Measurements from ENCODE around the gene SLC30A10.

DNA sequence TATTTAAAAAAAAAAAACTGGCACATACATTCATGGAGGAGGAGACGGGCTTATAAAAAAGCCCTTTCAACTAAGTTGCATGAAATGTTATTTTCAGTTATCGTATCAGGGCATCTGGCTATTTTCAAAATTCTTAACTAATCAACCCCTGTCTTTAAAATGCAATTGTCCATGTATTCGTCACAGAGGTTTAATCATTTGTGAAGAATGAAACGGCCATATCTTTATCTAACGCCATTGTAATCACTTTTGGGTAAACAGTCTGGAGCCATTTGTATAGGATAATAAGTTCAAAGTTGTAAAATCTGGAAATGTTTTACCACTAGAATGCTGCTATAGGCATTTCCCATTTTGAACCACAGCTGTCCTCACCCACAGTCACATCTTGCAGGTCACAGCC is 30.4 kb downstream of the SLC30A10 start:
- TF ChIP-seq CTCF (IDR thresholded peaks at IDR 0.05) (no peak), REST (IDR thresholded peaks at IDR 0.05; ENCODE audit: insufficient read depth in 1 of 2, low read depth in 2 of 2, low read length in 1 of 2) (no peak), POLR2AphosphoS5 (IDR thresholded peaks at IDR 0.05; ENCODE audit: low read depth, low read length) (no peak)
